ENCODE measurements around the gene LURAP1L. TPM values are rescaled to one million over a fixed set of nuclear protein-coding genes. Genes with fewer than 3 reads are reported as not detected.

Gene LURAP1L
- total and polyA plus RNA-seq, 9 of the 15 experiments (the other 6 are each of a cell fraction or from before 2014, with no cell fraction given): 0.06 to 0.28 (median 0.07) TPM; not detected in 4

DNA sequence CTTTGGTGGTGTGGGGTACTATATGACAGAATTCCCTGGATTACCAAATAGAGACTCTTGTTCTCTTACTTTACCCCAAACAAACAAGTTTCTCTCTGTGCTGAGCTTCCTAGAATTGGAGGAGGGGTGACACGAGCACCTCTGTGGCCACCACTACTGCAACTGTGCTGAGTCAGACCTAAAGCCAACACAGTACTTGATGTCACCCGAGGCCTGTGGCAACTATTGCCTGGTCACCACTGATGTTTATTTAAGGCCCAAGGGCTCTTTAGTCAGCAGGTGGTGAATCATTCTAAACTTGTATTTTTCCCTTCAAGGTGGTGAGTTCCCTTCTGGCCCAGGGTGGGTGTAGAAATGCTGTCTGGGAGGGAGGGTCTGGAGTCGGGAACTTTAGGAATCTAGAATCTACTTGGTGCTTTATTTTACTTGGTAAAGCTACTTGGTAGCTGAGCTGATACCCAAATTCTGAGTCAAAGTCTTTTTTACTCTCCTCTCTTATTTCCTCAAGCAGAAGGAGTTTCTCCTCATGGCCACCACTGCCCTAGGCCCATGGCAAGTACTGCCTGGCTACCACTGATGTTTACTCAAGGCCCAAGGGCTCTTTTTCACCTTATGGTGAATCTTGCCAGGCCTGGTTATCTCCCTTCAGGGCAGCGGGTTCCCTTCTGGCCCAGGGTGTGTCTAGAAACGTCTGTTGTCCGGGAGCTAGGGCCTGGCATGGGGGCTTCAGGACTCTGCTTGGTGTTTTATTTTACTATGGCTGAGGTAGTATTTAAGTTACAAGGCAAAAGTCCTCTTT lies 9.8 kb downstream of the LURAP1L start (continued):
- TF ChIP-seq BDP1 (IDR thresholded peaks at IDR 0.05; ENCODE audit: insufficient read depth, insufficient read length) (no peak), ZNF217 (CRISPR knock-in tag; IDR thresholded peaks at IDR 0.05) (no peak), MAFF (IDR thresholded peaks at IDR 0.05; ENCODE audit: low read length) (peak; percentile 28; the same call in 1 of the 2 replicates), WHSC1 (IDR thresholded peaks at IDR 0.05; ENCODE audit: low read length) (no peak), EGR1 (conservative IDR thresholded peaks at IDR 0.05) (no peak), HLTF (IDR thresholded peaks at IDR 0.05) (no peak), POLR3A (IDR thresholded peaks at IDR 0.05; ENCODE audit: borderline replicate concordance, extremely low read depth, insufficient read depth, insufficient read length) (no peak), MAFK (IDR thresholded peaks at IDR 0.05; ENCODE audit: low read length) (peak; percentile 64), FOXJ2 (tag; IDR thresholded peaks at IDR 0.05) (peak; percentile 74), RFX1 (IDR thresholded peaks at IDR 0.05) (peak; percentile 22; the same call in 1 of the 2 replicates), NRF1 (conservative IDR thresholded peaks at IDR 0.05 in 1 of 2, IDR thresholded peaks at IDR 0.05 in 1 of 2) (no peak), ETV6 (IDR thresholded peaks at IDR 0.05; ENCODE audit: borderline replicate concordance in 1 of 2, low read depth in 2 of 2, low read length in 1 of 2) (no peak), ETV6 (CRISPR knock-in tag; IDR thresholded peaks at IDR 0.05; ENCODE audit: borderline replicate concordance) (no peak), C11orf30 (IDR thresholded peaks at IDR 0.05; ENCODE audit: low read depth) (peak; percentile 79), ZNF263 (CRISPR knock-in tag; IDR thresholded peaks at IDR 0.05; ENCODE audit: borderline replicate concordance) (no peak), FOSL1 (tag; conservative IDR thresholded peaks at IDR 0.05) (peak; percentile 89), MAFG (tag; conservative IDR thresholded peaks at IDR 0.05) (peak; percentile 26; the same call in 1 of the 2 replicates), ZNF175 (CRISPR knock-in tag; IDR thresholded peaks at IDR 0.05; ENCODE audit: low read depth) (0 out of 2 replicates have a peak, but pooled peaks have one; percentile 39), ZNF133 (CRISPR knock-in tag; IDR thresholded peaks at IDR 0.05) (no peak), CBFA2T3 (IDR thresholded peaks at IDR 0.05) (no peak), TAL1 (IDR thresholded peaks at IDR 0.05) (no peak)
- TF ChIP-seq, protein P1, sequence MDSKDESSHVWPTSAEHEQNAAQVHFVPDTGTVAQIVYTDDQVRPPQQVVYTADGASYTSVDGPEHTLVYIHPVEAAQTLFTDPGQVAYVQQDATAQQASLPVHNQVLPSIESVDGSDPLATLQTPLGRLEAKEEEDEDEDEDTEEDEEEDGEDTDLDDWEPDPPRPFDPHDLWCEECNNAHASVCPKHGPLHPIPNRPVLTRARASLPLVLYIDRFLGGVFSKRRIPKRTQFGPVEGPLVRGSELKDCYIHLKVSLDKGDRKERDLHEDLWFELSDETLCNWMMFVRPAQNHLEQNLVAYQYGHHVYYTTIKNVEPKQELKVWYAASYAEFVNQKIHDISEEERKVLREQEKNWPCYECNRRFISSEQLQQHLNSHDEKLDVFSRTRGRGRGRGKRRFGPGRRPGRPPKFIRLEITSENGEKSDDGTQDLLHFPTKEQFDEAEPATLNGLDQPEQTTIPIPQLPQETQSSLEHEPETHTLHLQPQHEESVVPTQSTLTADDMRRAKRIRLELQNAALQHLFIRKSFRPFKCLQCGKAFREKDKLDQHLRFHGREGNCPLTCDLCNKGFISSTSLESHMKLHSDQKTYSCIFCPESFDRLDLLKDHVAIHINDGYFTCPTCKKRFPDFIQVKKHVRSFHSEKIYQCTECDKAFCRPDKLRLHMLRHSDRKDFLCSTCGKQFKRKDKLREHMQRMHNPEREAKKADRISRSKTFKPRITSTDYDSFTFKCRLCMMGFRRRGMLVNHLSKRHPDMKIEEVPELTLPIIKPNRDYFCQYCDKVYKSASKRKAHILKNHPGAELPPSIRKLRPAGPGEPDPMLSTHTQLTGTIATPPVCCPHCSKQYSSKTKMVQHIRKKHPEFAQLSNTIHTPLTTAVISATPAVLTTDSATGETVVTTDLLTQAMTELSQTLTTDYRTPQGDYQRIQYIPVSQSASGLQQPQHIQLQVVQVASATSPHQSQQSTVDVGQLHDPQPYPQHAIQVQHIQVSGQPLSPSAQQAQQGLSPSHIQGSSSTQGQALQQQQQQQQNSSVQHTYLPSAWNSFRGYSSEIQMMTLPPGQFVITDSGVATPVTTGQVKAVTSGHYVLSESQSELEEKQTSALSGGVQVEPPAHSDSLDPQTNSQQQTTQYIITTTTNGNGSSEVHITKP (IDR thresholded peaks at IDR 0.05; ENCODE audit: partially characterized antibody): no peak
- TF ChIP-seq, protein P2, sequence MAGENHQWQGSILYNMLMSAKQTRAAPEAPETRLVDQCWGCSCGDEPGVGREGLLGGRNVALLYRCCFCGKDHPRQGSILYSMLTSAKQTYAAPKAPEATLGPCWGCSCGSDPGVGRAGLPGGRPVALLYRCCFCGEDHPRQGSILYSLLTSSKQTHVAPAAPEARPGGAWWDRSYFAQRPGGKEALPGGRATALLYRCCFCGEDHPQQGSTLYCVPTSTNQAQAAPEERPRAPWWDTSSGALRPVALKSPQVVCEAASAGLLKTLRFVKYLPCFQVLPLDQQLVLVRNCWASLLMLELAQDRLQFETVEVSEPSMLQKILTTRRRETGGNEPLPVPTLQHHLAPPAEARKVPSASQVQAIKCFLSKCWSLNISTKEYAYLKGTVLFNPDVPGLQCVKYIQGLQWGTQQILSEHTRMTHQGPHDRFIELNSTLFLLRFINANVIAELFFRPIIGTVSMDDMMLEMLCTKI (IDR thresholded peaks at IDR 0.05; ENCODE audit: partially characterized antibody): no peak
- TF ChIP-seq, protein P3, sequence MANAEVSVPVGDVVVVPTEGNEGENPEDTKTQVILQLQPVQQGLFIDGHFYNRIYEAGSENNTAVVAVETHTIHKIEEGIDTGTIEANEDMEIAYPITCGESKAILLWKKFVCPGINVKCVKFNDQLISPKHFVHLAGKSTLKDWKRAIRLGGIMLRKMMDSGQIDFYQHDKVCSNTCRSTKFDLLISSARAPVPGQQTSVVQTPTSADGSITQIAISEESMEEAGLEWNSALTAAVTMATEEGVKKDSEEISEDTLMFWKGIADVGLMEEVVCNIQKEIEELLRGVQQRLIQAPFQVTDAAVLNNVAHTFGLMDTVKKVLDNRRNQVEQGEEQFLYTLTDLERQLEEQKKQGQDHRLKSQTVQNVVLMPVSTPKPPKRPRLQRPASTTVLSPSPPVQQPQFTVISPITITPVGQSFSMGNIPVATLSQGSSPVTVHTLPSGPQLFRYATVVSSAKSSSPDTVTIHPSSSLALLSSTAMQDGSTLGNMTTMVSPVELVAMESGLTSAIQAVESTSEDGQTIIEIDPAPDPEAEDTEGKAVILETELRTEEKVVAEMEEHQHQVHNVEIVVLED (CRISPR knock-in tag; IDR thresholded peaks at IDR 0.05): no peak
